ENCODE results near the gene LURAP1L. TPM values are rescaled to one million over a fixed set of nuclear protein-coding genes. Genes with fewer than 3 reads are reported as not detected.

The LURAP1L gene
- total and polyA plus RNA-seq, 5 donors from 2014 or later: not detected

DNA sequence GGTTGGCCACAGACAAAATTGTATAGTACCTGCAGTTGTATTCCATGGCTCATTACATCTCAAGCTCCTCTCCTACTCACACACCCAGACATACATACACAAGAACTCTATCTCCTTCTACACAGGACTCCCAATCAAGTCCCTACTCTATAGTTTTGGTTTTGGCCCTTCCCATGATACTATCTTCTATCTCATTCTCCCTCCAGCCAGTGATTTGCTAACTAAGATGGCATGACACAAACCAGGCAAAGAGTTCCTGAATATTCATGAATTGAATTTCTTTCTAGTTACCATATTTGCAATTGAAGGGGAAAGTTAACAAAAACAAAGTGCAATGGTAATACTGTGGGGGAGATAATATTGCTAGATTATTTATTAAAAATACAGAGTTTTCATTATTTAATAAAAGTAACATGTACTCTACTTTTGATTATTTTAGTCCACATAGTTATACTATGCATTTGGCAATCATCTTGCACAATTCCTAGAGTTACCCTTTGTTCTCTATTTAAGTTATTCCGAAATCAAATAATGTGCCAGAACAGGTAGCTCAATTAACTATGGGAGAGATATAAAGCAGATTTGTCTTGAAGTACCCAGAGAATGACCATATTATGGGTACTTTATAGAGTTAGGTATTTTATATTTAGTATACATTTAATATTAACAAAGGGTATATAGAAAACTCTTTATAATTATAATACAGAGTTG is 9.6 kb upstream of the LURAP1L start:
- H3K27me3 ChIP-seq (ENCODE audit: control insufficient read depth, insufficient read depth, low read length): no peaks in the 10 kb centered on the region
- H3K4me1 ChIP-seq (ENCODE audit: control insufficient read depth, insufficient read depth, low read length, poor library complexity, severe bottlenecking): no peaks in the 10 kb centered on the region
- no peak overlapping the region for H3K4me3 Mint-ChIP-seq
- DNase-seq (no peak), ATAC-seq (ENCODE audit: low read depth in 2 of 2) (no peak)
- H3K4me3 ChIP-seq (ENCODE audit: low read depth, low read length): no peak overlapping the region
- no peaks in the 10 kb centered on the region for H3K36me3 ChIP-seq (ENCODE audit: control insufficient read depth, insufficient read depth, low read length)
- no peaks in the 10 kb centered on the region for H3K36me3 Mint-ChIP-seq
- no peaks in the 10 kb centered on the region for H3K4me1 Mint-ChIP-seq
- no peaks in the 10 kb centered on the region for H3K9me3 ChIP-seq (ENCODE audit: control insufficient read depth in 2 of 2, low read length in 2 of 2)
- no peak overlapping the region for H3K27ac ChIP-seq (ENCODE audit: insufficient read depth, low read length, poor library complexity, severe bottlenecking)
- peaks cover 1 to 27% (median 6%) of the 10 kb centered on the region in 7 donors for H3K9me3 Mint-ChIP-seq
- no peak overlapping the region for H3K27ac Mint-ChIP-seq
- H3K27me3 Mint-ChIP-seq: no peaks in the 10 kb centered on the region

DNA sequence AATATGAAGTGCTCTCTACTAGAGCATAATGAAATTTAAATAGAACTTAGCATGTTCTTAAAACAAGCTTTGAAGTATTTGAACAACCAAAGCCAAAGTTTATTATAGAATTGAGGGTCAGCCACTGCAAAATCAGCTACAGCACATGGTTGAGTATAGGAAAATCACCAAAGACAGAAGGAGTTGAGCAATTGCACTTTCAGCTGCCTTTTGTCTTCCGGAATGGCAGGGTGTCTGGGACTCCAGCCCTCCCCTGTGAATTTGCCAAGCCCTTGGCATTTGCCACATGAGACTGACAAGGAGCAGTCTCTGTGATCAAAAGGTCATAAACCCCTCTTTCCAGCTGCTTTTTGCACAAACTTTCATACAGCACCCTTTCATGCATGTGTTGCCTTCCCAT is 8.5 kb upstream of the LURAP1L start:
- no peak overlapping the region for H3K27ac ChIP-seq (ENCODE audit: insufficient read depth, low read length, poor library complexity, severe bottlenecking)
- peaks cover 0 to 2% of the 10 kb centered on the region in 2 experiments for H3K9me3 ChIP-seq (ENCODE audit: control insufficient read depth in 2 of 2, low read length in 2 of 2)
- H3K4me3 Mint-ChIP-seq: no peak overlapping the region
- no peak overlapping the region for H3K4me3 ChIP-seq (ENCODE audit: low read depth, low read length)
- no peaks in the 10 kb centered on the region for H3K4me1 Mint-ChIP-seq
- H3K27ac Mint-ChIP-seq: no peak overlapping the region
- H3K27me3 Mint-ChIP-seq: no peaks in the 10 kb centered on the region
- no peaks in the 10 kb centered on the region for H3K27me3 ChIP-seq (ENCODE audit: control insufficient read depth, insufficient read depth, low read length)
- no peaks in the 10 kb centered on the region for H3K4me1 ChIP-seq (ENCODE audit: control insufficient read depth, insufficient read depth, low read length, poor library complexity, severe bottlenecking)
- H3K9me3 Mint-ChIP-seq: peaks cover 1 to 23% (median 6%) of the 10 kb centered on the region in 7 donors
- DNase-seq (no peak), ATAC-seq (ENCODE audit: low read depth in 2 of 2) (no peak)
- no peaks in the 10 kb centered on the region for H3K36me3 ChIP-seq (ENCODE audit: control insufficient read depth, insufficient read depth, low read length)
- no peaks in the 10 kb centered on the region for H3K36me3 Mint-ChIP-seq

DNA sequence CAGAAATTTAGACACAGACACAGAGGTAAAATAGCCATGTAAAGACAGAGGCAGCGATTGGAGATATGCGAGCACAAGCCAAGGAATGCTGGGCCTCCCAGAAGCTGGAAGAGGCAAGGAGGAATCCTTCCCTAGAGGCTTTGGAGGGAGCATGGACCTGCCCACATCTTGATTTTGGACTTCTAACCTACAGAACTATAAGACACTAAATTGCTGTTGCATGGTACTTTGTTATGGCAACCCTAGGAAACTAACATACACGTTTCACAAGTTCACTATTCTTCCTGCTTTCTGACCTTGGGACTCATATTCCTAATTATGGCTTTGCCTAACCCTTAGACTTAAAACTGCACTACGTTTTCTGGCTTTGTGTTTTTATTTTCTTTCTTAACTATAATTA is 4.6 kb upstream of the LURAP1L start:
- Histone ChIP-seq H3K27ac (ENCODE audit: insufficient read depth, low read length, poor library complexity, severe bottlenecking) (no peak overlapping the region), H3K36me3 (ENCODE audit: control insufficient read depth, insufficient read depth, low read length) (no peaks in the 10 kb centered on the region)

DNA sequence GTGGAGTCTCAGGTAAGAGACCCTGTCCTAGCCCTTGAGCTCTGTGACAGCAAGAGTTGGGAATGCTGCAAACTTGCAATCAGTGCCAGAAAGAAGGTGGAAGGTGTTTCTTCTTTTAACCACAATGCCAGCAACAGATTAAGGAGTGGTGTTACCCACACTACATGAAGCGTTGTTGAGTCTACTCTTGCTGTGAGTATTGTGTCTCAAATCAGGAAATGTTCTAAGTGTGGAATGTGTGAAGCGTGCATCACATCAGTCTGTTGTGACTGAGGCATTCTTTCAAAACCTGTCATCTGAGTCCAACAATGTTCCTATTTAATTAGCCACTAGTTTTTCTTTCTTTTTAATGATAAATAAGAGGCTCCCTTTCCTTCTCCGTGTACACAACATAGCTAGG is 2.9 kb upstream of the LURAP1L start:
- no peak for DNase-seq
- Histone ChIP-seq H3K4me1 (ENCODE audit: control insufficient read depth, insufficient read depth, low read length, poor library complexity, severe bottlenecking) (no peaks in the 10 kb centered on the region), H3K9me3 (ENCODE audit: control insufficient read depth in 2 of 2, low read length in 2 of 2) (peaks cover 0 to 2% of the 10 kb centered on the region in 2 experiments), H3K36me3 (ENCODE audit: control insufficient read depth, insufficient read depth, low read length) (no peaks in the 10 kb centered on the region), H3K4me3 (ENCODE audit: low read depth, low read length) (no peak overlapping the region), H3K27ac (ENCODE audit: insufficient read depth, low read length, poor library complexity, severe bottlenecking) (no peak overlapping the region), H3K27me3 (ENCODE audit: control insufficient read depth, insufficient read depth, low read length) (peaks cover 2% of the 10 kb centered on the region)
- no peak for ATAC-seq (ENCODE audit: low read depth in 2 of 2)
- Mint-ChIP-seq H3K27ac (no peak overlapping the region), H3K36me3 (no peaks in the 10 kb centered on the region), H3K4me3 (no peak overlapping the region), H3K27me3 (peaks cover 13% of the 10 kb centered on the region), H3K4me1 (peaks cover 0 to 2% (median 0%) of the 10 kb centered on the region in 4 donors), H3K9me3 (peaks cover 0 to 15% (median 3%) of the 10 kb centered on the region in 7 donors)

More for the DNA sequence above, 4.6 kb upstream of the LURAP1L start:
- Histone ChIP-seq H3K4me1 (ENCODE audit: control insufficient read depth, insufficient read depth, low read length, poor library complexity, severe bottlenecking) (no peaks in the 10 kb centered on the region), H3K4me3 (ENCODE audit: low read depth, low read length) (no peak overlapping the region), H3K9me3 (ENCODE audit: control insufficient read depth in 2 of 2, low read length in 2 of 2) (peaks cover 0 to 2% of the 10 kb centered on the region in 2 experiments), H3K27me3 (ENCODE audit: control insufficient read depth, insufficient read depth, low read length) (no peaks in the 10 kb centered on the region)
- no peak for DNase-seq
- Mint-ChIP-seq H3K27ac (peak overlapping the region in 1 of 3 donors; percentile 91), H3K4me1 (no peaks in the 10 kb centered on the region), H3K4me3 (no peak overlapping the region), H3K27me3 (peaks cover 5% of the 10 kb centered on the region), H3K9me3 (peaks cover 1 to 13% (median 5%) of the 10 kb centered on the region in 7 donors), H3K36me3 (no peaks in the 10 kb centered on the region)
- ATAC-seq (ENCODE audit: low read depth in 2 of 2): no peak

DNA sequence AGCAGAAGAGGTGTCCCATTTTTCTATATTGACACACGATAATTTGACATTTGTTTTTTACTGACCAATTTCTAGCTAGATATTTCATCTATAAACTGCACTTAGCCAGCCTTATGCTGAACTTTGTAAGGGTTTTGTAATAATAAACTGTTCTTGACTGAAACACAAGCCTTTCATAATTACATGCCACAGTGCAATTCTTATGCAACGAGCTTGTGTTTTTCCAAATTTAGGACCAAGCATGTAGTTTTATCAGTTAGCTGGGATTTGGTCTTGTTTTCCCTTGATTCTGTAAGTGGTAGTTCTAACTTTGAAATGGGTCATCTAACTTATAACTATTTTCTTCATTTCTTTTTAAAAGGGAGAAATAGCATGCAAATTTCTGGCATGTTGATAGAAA is 1.3 kb upstream of the LURAP1L start:
- peaks cover 2% of the 10 kb centered on the region for H3K27me3 ChIP-seq (ENCODE audit: control insufficient read depth, insufficient read depth, low read length)
- H3K4me1 Mint-ChIP-seq: peaks cover 0 to 2% (median 0%) of the 10 kb centered on the region in 4 donors
- no peak overlapping the region for H3K4me3 Mint-ChIP-seq
- no peak overlapping the region for H3K27ac Mint-ChIP-seq
- ATAC-seq (ENCODE audit: low read depth in 2 of 2): no peak
- H3K36me3 Mint-ChIP-seq: no peaks in the 10 kb centered on the region
- H3K4me3 ChIP-seq (ENCODE audit: low read depth, low read length): no peak overlapping the region
- peaks cover 15% of the 10 kb centered on the region for H3K27me3 Mint-ChIP-seq
- no peaks in the 10 kb centered on the region for H3K4me1 ChIP-seq (ENCODE audit: control insufficient read depth, insufficient read depth, low read length, poor library complexity, severe bottlenecking)
- peaks cover 0 to 2% of the 10 kb centered on the region in 2 experiments for H3K9me3 ChIP-seq (ENCODE audit: control insufficient read depth in 2 of 2, low read length in 2 of 2)
- DNase-seq: no peak
- H3K27ac ChIP-seq (ENCODE audit: insufficient read depth, low read length, poor library complexity, severe bottlenecking): no peak overlapping the region
- H3K9me3 Mint-ChIP-seq: peaks cover 0 to 15% (median 3%) of the 10 kb centered on the region in 7 donors
- no peaks in the 10 kb centered on the region for H3K36me3 ChIP-seq (ENCODE audit: control insufficient read depth, insufficient read depth, low read length)

DNA sequence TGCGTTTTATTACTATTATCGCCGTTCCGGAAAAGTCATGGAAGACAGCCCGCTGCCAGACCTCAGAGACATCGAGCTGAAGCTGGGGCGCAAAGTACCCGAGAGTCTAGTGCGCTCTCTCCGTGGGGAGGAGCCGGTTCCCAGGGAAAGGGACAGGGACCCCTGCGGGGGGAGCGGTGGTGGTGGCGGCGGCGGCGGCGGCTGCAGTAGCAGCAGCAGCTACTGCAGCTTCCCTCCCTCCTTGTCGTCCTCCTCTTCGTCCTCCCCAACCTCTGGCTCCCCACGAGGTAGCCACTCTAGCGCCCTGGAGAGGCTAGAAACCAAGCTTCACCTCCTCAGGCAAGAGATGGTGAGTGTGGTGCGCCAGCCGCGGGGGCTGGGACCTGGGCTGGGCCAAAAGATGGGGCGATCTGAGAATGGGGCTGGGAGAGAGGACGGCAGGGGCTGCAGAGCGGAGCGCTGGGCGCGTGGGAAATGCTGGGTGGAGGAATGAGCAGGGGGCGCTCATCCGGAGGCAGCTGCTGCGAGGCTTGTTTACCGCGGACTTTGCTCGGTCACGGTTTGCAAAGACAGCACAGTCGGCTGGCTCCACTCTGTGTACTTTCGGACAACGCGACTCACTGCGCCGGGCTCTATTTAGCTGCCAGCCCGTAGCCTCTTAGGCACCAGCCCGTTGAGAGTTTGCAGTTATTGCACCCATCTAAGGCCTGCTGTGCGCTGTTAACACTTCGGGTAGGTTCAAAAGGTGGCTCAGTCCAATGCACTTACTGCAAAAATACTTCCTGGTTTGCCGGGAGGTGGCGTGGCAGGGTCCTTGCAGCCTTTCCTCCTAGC is 1.1 kb downstream of the LURAP1L start:
- Histone ChIP-seq H3K36me3 (ENCODE audit: control insufficient read depth, insufficient read depth, low read length) (no peaks in the 10 kb centered on the region), H3K27me3 (ENCODE audit: control insufficient read depth, insufficient read depth, low read length) (peaks cover 2% of the 10 kb centered on the region), H3K4me1 (ENCODE audit: control insufficient read depth, insufficient read depth, low read length, poor library complexity, severe bottlenecking) (no peaks in the 10 kb centered on the region), H3K27ac (ENCODE audit: insufficient read depth, low read length, poor library complexity, severe bottlenecking) (no peak overlapping the region), H3K4me3 (ENCODE audit: low read depth, low read length) (no peak overlapping the region), H3K9me3 (ENCODE audit: control insufficient read depth in 2 of 2, low read length in 2 of 2) (peaks cover 0 to under 1% of the 10 kb centered on the region in 2 experiments)
- Mint-ChIP-seq H3K4me1 (peaks cover 0 to 2% (median 0%) of the 10 kb centered on the region in 4 donors), H3K27ac (no peak overlapping the region), H3K36me3 (no peaks in the 10 kb centered on the region), H3K27me3 (peaks cover 15% of the 10 kb centered on the region), H3K4me3 (no peak overlapping the region), H3K9me3 (peaks cover 0 to 13% (median 5%) of the 10 kb centered on the region in 7 donors)
- DNase-seq (no peak), ATAC-seq (ENCODE audit: low read depth in 2 of 2) (no peak)

DNA sequence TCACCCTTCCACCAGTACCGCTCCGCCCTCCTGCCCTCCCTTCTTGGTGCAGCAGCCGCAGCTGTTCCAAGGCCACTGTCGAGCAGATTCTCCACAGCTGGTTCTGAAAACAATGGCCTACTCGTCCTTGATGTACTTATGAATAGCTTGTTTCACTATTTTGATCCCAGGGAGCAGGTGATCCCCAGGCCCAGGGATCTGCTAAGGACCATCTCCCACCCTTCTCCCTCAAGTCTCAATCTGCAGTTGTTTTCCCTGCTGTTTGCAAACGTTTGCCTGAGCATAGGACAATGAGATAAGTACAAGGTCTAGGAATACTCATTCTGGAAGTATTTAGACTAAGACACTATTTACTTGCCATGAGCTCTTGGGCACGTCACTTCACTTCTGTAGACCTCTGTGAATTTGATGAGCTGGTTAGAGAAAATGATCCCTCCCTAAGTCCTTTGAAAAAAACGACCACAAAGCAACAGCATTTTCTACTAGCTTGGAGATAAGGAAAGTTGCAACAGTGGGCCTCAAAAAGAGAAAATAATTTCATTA is 1.8 kb downstream of the LURAP1L start:
- Mint-ChIP-seq H3K36me3 (no peaks in the 10 kb centered on the region), H3K4me1 (peaks cover 0 to 2% (median 0%) of the 10 kb centered on the region in 4 donors), H3K4me3 (no peak overlapping the region), H3K27me3 (peaks cover 15% of the 10 kb centered on the region), H3K9me3 (peaks cover 0 to 13% (median 6%) of the 10 kb centered on the region in 7 donors), H3K27ac (no peak overlapping the region)
- Histone ChIP-seq H3K36me3 (ENCODE audit: control insufficient read depth, insufficient read depth, low read length) (no peaks in the 10 kb centered on the region), H3K4me3 (ENCODE audit: low read depth, low read length) (no peak overlapping the region), H3K27me3 (ENCODE audit: control insufficient read depth, insufficient read depth, low read length) (peaks cover 2% of the 10 kb centered on the region), H3K27ac (ENCODE audit: insufficient read depth, low read length, poor library complexity, severe bottlenecking) (no peak overlapping the region), H3K4me1 (ENCODE audit: control insufficient read depth, insufficient read depth, low read length, poor library complexity, severe bottlenecking) (no peaks in the 10 kb centered on the region), H3K9me3 (ENCODE audit: control insufficient read depth in 2 of 2, low read length in 2 of 2) (no peaks in the 10 kb centered on the region)
- no peak for DNase-seq
- ATAC-seq (ENCODE audit: low read depth in 2 of 2): no peak

All from CD4-positive, CD25-positive, alpha-beta regulatory T cell (primary cell).